NB4 (cell line): ENCODE data around the gene MARK1.

ENCODE experiments used
- DNase-seq: peaks from one replicate; pipeline ENCODE4 v3.0.0; 2010; ENCODE audit warnings: low read depth
- H3K4me3 ChIP-seq: one replicate; pipeline ENCODE4 v1.5.1; 2011; ENCODE audit warnings: mild to moderate bottlenecking, low read depth, low read length, moderate library complexity
- MYC ChIP-seq: IDR thresholded peaks from 2 replicates; pipeline ENCODE4 v1.6.1; 2011; ENCODE audit warnings: low read depth, low read length
- POLR2A ChIP-seq: IDR thresholded peaks from 2 replicates; pipeline ENCODE4 v1.6.1; 2011; ENCODE audit warnings: mild to moderate bottlenecking; ENCODE audit not compliant: insufficient read length; ENCODE audit errors: extremely low read depth
- TF ChIP-seq, protein P1 (sequence below): IDR thresholded peaks from one replicate; pipeline ENCODE4 v1.5.1; 2012; ENCODE audit warnings: low read depth, low read length
- TF ChIP-seq, protein P2 (sequence below): IDR thresholded peaks from 2 replicates; pipeline ENCODE4 v1.6.1; 2011; ENCODE audit warnings: low read depth, low read length

Gene MARK1

DNA sequence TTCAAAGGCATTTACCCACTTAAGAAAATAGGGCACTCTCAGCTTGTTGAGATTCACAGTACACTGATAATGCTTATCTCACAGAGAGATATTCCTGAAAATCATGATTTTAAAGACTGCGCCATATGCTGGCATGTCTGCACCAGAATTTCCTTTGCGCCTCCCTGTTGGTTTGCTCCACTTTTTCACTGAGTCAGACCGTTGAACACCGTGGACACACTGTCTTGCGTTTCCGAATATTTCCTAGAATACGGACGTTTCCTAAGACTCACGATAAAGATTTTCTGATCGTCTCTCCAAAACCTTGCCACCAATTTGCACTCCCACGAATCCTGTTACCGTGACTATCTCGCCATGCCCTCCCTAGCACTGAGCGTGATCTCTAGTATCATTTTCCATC is 161.7 kb downstream of the MARK1 start:
- TF ChIP-seq, protein P1, sequence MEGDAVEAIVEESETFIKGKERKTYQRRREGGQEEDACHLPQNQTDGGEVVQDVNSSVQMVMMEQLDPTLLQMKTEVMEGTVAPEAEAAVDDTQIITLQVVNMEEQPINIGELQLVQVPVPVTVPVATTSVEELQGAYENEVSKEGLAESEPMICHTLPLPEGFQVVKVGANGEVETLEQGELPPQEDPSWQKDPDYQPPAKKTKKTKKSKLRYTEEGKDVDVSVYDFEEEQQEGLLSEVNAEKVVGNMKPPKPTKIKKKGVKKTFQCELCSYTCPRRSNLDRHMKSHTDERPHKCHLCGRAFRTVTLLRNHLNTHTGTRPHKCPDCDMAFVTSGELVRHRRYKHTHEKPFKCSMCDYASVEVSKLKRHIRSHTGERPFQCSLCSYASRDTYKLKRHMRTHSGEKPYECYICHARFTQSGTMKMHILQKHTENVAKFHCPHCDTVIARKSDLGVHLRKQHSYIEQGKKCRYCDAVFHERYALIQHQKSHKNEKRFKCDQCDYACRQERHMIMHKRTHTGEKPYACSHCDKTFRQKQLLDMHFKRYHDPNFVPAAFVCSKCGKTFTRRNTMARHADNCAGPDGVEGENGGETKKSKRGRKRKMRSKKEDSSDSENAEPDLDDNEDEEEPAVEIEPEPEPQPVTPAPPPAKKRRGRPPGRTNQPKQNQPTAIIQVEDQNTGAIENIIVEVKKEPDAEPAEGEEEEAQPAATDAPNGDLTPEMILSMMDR = no peak
- TF ChIP-seq POLR2A = no peak
- no peak overlapping the region for H3K4me3 ChIP-seq
- DNase-seq = no peak

DNA sequence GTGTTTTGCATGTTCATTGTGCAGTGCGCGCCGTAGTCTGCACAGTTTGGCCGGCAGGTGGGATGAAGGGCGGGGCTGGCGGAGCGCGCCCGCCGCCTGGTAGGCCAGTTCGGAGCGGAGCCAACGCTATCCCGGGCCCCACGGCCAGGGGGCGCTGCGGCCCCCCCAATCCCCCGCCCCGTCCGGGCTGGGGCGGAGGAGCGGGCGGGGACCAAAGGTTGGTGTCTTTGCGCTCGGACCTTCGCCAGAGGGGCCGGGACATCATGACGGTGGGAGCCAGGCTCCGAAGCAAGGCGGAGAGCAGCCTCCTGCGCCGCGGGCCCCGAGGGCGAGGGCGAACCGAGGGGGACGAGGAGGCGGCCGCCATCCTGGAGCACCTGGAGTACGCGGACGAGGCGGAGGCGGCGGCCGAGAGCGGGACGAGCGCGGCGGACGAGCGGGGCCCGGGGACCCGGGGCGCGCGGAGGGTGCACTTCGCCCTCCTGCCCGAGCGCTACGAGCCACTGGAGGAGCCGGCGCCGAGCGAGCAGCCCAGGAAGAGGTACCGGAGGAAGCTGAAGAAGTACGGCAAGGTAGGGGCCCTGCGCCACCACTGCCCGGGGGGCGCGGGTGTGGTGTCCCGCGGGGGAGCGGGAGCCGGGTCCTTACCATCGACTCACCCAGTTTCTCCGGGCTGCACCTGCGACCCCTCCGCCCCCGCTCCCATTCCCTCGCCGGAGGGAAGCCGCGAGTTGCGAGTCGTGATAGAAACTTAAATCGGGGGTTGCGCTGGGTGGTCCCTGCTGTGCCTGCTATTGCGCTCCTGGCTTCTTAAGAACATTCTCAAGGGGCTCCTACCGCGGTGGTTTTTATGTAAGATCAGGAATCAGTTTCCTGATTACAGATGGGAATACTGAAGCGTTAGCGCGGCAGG is 162.5 kb downstream of the MARK1 start, which contains the start of gene C1orf115:
C1orf115 (plus strand) TSS at position 224 of the 913 bp plus-strand sequence; CDS start at position 264, 40 bp downstream.
- peak; percentile 25 for DNase-seq
- TF ChIP-seq, protein P1 = peak; percentile 34
- TF ChIP-seq, protein P2, sequence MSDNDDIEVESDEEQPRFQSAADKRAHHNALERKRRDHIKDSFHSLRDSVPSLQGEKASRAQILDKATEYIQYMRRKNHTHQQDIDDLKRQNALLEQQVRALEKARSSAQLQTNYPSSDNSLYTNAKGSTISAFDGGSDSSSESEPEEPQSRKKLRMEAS = no peak
- no peak within 1 kb of the TSS for H3K4me3 ChIP-seq

DNA sequence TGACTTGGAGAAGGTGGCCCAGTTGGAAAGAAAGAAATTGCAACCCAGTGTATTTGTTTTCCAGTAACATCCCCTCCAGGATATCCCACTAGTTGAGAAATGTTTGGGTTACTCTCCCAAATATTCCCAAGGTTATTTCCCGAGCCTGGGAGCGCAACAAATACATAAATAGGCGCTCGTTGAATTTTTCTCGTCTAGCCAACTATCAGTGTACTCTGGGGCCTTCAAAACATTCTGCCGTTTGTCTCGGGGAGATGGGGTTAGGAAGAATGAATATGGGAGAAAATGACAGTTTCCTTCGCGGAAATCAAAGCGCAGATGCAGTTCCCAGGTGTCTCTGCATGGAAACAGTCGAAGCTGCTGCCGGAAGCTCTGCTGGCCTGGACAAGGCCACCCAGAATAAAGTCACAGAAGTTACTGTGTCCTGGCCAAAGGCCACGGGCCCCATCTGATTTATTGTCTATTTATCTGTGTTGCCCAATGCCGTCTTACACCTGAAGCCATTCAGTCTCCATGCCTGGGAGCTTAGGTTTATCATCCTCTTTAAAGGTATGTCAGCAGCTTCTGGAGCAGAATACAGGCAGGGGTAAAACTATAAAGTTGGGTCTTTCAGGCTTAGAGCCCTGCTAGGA is 163.2 kb downstream of the MARK1 start:
- no peak for DNase-seq
- TF ChIP-seq POLR2A (no peak), MYC (no peak)
- TF ChIP-seq, protein P2 = no peak
- TF ChIP-seq, protein P1 = no peak

DNA sequence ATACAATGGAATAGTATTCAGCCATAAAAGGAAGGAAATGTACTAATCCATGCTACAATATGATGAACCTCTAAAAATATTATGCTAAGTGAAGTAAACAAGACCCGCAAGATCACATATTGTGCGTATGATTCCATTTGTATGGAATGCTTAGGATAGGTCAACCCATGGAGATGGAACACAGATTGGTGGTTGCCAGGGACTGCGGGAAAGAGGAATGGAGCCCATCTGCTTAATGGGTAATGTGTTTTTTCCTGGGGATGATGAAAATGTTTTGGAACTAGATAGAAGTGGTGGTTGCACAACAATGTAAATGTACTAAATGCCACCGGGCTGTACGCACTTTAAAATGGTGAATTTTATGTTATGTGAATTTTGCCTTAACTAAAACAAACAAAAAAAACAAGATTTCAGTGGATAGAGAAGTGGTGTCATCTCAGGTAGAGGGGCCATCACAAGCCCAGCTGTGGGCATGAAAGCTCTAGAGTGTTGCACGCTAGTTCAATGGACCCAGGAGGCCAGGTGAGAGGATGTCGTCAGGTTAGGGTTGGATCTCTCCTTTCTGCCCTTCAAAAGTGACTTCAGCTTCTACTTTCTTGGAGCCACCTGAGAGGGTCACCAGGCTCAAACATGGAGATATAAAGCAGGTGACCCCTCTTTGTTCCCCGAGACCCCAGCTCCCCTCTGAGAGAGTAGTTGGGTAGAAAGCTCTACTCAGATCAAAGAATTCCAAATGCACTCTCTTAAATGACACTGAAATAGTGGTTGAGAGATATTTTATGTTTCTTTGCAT is 164.7 kb downstream of the MARK1 start:
- no peak for DNase-seq
- H3K4me3 ChIP-seq = no peak overlapping the region
- no peak for TF ChIP-seq POLR2A
- TF ChIP-seq, protein P2 = no peak

More for the DNA sequence above, 163.2 kb downstream of the MARK1 start:
- no peak overlapping the region for H3K4me3 ChIP-seq

DNA sequence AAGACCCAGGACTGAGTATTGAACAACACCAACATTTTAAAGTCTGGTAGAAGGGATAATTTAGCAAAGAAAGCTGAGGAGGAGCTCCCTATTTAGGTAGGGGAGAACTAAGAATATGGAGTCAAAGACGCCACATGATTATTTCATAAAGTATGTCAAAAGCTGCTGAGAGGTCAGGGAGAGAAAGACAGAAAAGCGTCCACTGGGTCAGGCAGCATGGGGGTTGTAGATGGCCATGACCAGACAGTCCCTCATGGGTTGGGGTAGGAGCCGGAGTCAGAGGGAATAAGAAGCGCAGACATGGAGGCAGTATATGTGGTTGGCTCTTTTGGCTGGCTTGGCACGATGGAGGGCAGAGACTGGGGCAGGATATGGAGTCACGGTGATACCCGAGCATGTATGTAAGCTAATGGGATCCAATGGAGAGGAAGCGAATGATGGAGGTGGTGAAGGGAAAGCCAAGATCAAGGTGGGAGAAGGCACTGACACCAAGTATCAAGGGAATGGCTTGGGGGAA is 167.0 kb downstream of the MARK1 start:
- TF ChIP-seq, protein P1 = no peak
- no peak for TF ChIP-seq POLR2A
- TF ChIP-seq, protein P2 = no peak
- H3K4me3 ChIP-seq = no peak overlapping the region

DNA sequence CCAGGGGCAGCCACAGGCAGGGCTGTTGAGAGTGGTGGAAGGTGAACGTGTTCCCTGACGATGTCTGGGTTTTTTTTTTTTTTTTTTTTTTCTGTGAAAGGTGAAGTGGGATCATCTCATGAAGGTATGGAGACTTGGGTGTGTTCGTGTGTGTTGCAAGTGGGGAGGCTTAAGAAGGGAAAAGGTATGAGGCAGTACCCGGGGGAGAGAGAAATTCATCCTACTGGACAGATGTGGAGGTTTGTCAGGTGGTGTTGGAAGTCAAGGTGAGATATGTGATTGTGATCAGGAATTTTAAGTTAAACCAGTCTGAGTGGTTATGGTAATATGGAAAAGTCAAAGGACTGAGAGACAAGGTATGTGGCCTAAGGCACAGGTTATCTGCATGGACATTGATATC is 167.5 kb downstream of the MARK1 start:
- no peak for DNase-seq
- no peak overlapping the region for H3K4me3 ChIP-seq
- TF ChIP-seq POLR2A (no peak), MYC (no peak)
- TF ChIP-seq, protein P2 = no peak
- TF ChIP-seq, protein P1 = no peak

More for the DNA sequence above, 167.0 kb downstream of the MARK1 start:
- DNase-seq = no peak
